GM21367 (cell line): ENCODE results near the gene ADAD2.

ENCODE experiments used
- ATAC-seq: cut with Tn5 transposase; IDR thresholded peaks from one replicate; pipeline ENCODE4 v1.9.1; 2021; ENCODE audit not compliant: unreplicated experiment

ADAD2 gene

DNA sequence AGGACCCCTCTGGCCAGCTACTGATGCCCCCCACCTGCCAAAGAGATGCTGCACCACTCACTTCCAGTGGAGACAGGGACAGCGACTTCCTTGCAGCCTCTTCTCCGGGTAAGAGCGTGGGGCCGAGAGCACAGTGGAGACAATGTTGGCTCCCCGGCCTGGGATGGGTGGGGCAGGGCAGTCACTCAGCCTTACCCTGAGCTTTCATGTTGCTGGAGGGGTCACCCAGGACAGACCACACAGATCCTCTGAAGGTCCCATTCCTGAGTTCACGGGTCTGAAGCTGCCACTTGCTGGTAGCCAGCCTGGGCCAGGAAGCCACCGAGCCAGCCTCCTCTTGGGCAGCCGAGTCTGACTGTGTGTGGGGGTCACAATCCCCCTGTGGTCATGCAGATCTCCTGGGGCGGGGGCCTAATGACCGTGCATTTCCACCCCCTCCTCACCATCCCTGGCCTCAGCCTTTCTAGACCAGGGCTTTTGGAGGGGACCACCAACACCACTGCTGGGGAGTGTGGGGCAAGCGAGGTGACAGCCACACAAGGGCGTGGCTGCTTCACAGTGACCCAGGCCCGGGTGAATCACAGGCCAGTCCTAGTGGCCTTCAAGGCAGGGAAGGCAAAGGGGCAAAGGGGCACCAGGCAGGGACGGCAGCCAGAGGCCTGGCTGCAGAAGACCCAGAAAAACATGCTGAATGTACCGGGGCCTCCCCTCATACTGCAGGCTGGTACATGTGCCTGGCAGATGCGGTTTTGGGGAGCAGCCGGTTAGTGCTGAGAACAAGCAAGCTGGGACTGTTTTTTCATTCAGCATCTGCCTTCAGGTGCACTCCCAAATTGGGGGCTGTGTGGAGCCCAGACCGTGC, 14.5 kb upstream of the ADAD2 start:
- ATAC-seq: no peak

GRCh38 chr16:84177741-84178073, 13.2 kb upstream of the ADAD2 start:
- ATAC-seq: no peak

- no peak for ATAC-seq
These were observed 12.7 kb upstream of the ADAD2 start for GRCh38 chr16:84178146-84178765.

DNA sequence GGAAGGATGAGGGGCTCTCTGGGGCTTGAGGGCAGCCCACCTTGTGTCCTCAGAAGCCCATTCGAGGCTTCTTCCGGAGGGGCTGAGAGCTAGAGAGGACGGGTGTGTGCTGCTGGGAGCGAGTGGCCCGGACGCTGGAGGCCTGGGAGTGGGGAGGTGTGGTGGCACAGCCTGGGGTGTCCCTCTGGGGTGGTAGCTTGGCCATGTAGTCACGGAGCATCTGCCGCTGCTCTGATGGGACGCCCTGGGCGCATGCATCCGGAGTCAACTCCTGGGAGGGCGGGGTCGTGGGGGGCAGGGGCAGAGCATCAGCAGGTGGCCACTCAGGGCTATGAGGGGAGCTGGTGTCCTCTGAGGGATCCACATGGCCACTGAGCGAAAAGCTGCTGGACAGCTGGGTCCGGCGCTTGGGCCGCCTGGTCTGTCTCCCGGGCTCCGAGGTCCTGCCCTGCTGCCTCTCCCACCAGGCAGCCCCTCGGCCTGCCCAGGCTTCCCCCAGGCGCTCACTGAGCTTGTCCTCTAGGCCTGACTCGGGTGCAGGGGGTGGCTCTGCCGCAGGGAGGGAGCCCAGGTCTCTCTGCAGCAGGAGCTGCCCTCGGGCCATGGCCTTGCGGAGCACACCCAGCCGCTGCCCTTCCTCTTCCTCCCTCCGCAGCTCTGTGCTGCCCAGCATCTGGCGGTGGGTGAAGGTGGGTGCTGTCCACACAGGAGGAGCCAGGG, 11.9 kb upstream of the ADAD2 start:
- no peak for ATAC-seq

GRCh38 chr16:84179612-84180320, 11.2 kb upstream of the ADAD2 start:
- no peak for ATAC-seq

GRCh38 chr16:84180519-84181140, 10.3 kb upstream of the ADAD2 start:
- no peak for ATAC-seq

DNA sequence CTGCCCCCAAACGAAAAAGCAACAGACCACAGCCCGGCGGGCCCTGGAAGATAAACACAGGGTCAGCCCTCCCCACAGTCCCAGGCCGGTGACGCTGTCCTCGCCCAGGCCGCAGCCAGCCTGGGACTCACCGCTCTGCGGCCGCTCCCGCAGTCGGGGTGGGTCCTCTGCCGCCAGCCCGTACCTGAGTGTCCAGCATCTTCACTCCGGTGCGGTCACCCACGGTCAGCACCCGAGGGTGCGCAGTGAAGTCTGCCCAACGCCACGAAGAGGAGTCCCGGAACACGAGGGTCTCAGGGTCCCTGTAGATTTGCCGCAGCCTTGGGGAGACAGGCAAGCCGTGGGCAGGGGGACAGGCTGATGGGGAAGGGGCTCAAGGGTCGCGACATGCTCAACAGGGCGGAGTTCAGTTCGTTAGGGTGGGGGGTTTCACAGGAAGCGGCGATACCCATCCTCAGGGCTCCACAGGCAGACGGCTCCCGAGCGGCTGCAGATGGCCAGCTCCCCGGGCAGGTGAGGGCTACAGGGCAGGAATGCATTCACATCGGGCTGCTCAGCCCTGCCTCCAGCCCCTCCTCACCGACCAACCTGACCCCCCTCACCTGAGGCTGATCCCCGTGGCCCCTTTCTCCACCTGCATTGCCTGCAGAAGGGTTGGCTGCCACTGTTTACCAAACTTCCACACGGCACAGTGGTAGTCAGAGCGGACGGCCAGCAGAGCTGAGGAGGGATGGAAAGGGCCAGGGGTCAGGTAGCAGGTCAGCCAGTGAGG, 9.6 kb upstream of the ADAD2 start:
- ATAC-seq: no peak

DNA sequence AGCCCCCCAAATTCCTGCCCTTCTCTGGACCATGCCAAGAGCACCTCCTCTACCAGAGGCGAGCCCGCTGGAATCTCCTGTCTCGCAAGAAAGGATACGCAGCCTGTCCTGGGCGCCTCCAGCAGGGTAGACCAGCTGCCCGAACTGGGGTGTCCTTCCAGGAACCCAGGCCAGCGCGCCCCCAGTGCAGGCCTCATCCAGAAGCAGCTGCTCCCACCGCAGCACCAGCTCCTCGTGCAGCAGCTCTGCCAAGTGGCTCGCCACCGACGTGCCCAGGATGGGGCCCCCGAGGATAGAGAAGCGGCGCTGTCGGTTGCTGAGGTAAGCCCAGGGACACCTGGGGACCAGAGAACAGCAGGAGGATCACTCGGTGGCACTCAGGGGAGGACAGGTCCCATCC, 8.9 kb upstream of the ADAD2 start:
- no peak for ATAC-seq

DNA sequence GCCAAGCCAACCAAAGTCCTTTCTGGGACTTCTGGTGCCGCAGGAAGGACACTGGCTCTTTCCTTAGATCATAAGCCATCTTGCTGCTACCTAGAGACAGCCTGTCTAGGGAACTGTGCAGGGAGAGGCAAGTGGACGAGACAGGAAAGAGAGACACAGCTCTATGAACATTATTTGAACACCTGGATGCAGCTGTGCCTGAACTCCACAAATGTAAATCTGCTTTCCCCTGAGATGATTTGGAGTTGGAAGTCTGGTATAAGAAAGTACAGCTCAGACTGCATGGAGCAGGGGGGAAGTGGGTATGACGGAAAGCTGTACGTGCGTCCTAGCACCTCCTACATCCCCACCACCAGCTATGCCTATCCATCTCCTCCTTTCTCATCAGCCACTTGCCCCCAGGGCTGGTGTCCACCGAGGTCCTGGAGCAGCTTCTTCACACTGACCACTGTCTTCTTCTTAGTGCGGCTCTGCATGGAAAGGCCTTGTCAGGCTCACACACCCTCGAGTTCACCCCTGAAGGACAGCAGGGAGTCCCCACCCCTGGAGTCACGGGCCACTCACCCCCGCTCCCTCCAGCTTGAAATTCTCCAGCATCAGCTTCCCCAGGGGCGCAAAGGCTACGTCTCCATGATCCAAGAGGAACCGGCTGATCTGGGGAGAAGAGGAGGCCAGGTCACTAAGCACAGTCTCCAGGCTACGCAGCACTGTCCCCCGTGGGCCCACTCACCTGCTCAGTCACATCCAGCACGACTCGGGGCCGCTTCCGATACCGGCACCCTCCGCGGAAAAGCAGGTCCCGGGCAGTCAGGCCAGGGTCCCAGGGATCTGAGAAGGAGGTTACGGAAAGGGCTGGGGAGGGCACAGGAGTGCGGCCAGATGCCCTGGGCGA, 8.0 kb upstream of the ADAD2 start:
- no peak for ATAC-seq

- no peak for ATAC-seq
These were observed 7.4 kb upstream of the ADAD2 start for GRCh38 chr16:84183572-84183875.

DNA sequence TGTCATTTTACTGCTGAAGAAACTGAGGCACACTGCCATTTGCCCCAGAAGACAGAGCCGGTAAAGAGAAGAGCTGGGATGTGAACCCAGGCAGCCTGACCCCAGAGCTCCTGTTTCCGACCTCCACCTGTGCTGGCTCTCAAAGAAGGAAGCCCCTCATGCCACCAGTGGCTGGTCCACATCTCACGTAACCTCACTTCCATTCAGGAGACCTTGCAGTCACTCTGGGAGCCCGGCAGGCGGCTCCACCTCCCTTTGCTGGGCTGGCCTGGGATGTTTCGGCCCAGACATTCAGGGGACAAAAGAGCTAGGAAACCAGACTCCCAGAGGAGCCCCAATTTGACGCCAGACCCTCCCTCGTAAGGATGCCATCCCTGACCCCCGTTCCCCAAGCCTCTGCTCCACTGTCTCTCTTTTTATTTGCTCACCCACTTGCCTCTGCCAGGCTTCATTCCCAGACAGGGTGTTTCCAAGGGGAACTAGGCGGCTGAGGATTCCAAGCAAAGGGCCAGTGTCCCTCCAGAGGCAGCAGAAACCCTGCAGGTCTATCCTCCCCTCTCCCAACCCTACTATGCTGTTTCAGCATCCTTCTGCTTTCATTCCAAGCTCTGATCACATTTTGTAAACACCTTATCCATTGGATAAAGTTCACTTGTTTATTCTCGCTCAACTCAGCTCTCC, 6.9 kb upstream of the ADAD2 start:
- no peak for ATAC-seq

GRCh38 chr16:84184775-84185174, 6.2 kb upstream of the ADAD2 start:
- no peak for ATAC-seq

DNA sequence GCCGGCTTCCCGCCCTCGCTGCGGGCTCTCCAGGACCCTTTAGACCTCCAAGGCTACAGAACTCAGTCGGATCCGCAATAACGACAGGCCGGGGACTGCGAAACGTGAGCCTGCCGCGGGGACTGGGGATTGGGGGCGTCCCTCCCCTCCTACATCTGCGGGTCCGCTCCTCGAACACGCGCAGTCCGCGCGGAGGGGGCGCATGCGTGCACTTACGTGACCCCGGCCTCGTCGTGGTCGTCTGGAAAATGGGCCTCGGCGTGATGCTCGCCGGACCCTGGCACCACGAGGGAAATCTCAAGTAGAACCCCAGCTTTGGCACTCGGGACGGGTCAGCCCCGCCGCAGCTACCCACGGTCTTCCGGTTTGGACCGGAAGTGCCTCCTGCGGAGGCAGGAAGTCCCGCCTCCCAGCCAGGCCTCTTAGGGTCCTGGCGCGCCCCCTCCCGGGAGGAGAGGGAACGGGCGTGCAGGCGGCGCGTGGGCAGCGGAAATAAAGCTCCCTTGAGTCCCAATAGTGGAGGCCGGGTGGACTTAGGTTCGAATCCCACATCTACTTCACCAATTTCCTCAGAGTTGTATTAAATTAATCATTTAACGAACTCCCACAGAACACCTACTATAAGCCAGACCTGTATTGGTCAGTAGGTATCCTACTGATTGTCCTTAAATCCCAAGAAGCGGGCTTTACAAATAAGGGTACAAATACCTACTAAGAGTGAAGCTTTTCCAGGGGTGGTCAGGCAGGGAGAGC, 4.1 kb upstream of the ADAD2 start, which contains the start of gene TAF1C:
TAF1C (minus strand) TSS at position 373 of the 753 bp plus-strand sequence. CDS start 2,069 bp downstream, outside the sequence.
- ATAC-seq: peak; percentile 76

DNA sequence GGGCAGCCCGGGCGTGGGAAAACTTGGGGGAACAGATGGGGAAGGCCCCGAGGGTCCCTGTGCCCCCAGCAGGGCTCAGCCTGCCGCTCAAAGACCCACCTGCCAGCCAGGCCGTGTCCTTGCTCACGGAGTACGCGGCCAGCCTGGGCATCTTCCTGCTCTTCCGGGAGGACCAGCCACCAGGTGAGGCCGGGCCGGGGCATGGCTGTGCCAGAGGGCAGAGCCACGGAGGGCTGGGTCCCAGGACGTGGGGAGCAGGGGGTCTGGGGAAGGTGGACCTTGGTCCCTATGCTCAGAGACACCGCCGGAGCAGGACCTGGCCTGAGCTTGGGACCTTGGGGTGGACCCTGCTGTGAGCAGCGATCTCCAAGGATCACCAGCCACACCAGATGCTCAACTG, 509 bp downstream of the ADAD2 start:
- ATAC-seq: no peak

DNA sequence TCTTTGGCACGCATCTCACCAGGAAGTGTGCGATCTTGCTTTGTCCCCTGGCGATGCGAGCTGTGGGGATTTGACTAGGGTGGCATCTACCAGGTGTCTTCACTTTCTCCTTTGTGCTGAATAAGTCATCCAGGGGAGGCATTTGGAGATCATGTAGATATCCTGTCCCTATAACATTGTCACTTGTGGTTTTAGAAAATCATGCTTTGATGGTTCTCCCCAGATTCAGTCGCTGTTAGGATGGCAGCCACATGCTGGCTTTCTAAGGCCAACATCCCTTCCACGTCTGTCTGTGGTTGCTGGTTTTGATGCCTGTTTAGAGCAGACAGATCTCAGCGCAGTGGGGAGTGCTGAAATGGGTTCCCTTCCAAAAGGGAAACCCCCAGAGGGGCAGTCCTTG, 2.5 kb downstream of the ADAD2 start:
- ATAC-seq: no peak

- no peak for ATAC-seq
These were observed 3.1 kb downstream of the ADAD2 start for GRCh38 chr16:84194018-84194417.

- ATAC-seq: no peak
These were observed 3.7 kb downstream of the ADAD2 start for GRCh38 chr16:84194470-84195200.
